GF-D8 (cell line): ENCODE measurements around the gene HELLS.
"Not testable (repeated sequence)": the region's sequence is repeated elsewhere in the genome, so short reads cannot be mapped to it uniquely, and the experiment has no call there.

Source experiments
- DNase-seq: peaks from one replicate; lab custom pipeline; 2025; lab: John Stamatoyannopoulos, UW

HELLS gene

GRCh38 chr10:94608559-94608958, 63.0 kb downstream of the HELLS start:
- no peak for DNase-seq

GRCh38 chr10:94614558-94614957, 69.0 kb downstream of the HELLS start:
- no peak for DNase-seq

GRCh38 chr10:94617389-94617944, 71.9 kb downstream of the HELLS start:
- no peak for DNase-seq

GRCh38 chr10:94622666-94623205, 77.1 kb downstream of the HELLS start:
- DNase-seq = no peak

- DNase-seq = no peak
Measured at GRCh38 chr10:94623572-94623971, 78.0 kb downstream of the HELLS start.

- no peak for DNase-seq
Measured at GRCh38 chr10:94626476-94626875, 80.9 kb downstream of the HELLS start.

- DNase-seq = no peak
Measured at GRCh38 chr10:94627511-94627910, 81.9 kb downstream of the HELLS start.

- DNase-seq = no peak
Measured at GRCh38 chr10:94630017-94630688, 84.6 kb downstream of the HELLS start.

- DNase-seq = no peak
Measured at GRCh38 chr10:94631077-94631875, 85.7 kb downstream of the HELLS start.

GRCh38 chr10:94632954-94633353, 87.4 kb downstream of the HELLS start:
- no peak for DNase-seq

GRCh38 chr10:94638097-94638496, 92.5 kb downstream of the HELLS start:
- DNase-seq = not testable (repeated sequence)

- no peak for DNase-seq
Measured at GRCh38 chr10:94639902-94640301, 94.3 kb downstream of the HELLS start.

GRCh38 chr10:94640562-94640961, 95.0 kb downstream of the HELLS start:
- no peak for DNase-seq

- DNase-seq = no peak
Measured at GRCh38 chr10:94641480-94641879, 95.9 kb downstream of the HELLS start.

- no peak for DNase-seq
Measured at GRCh38 chr10:94644352-94644751, 98.8 kb downstream of the HELLS start.

GRCh38 chr10:94645285-94645684, 99.7 kb downstream of the HELLS start:
- no peak for DNase-seq
